Gastrocnemius medialis (tissue), 4 donors: Measurements from ENCODE around the gene TNNT2.

ENCODE experiments used
- CTCF ChIP-seq, 5 experiments: fragments of 450-650 bp in 3 of 5; fragments of 200-600 bp in 2 of 5; sonication (generic) in 2 of 5; IDR thresholded peaks in 4 of 5; conservative IDR thresholded peaks in 1 of 5; 1 replicate in 4 of 5; 2 replicates in 1 of 5; pipeline ENCODE4 v1.5.1; 2016 to 2019; ENCODE audit warnings: antibody characterized with exemption in 5 of 5, mild to moderate bottlenecking in 3 of 5, moderate library complexity in 3 of 5
- POLR2A ChIP-seq, 2 donors: fragments of 450-650 bp; IDR thresholded peaks; one replicate each; pipeline ENCODE4 v1.6.1; 2017; ENCODE audit warnings: antibody characterized with exemption in 2 of 2, mild to moderate bottlenecking in 2 of 2, moderate library complexity in 2 of 2

- TF ChIP-seq CTCF (IDR thresholded peaks at IDR 0.05 in 4 of 5, conservative IDR thresholded peaks at IDR 0.05 in 1 of 5) (no peak), POLR2A (IDR thresholded peaks at IDR 0.05) (no peak)
These were observed 21.5 kb upstream of the TNNT2 start, which contains the start of gene LAD1 for GRCh38 chr1:201399018-201399351.
